Spleen (tissue), 7 donors: Measurements from ENCODE around the gene ATG16L1.

ENCODE experiments used
- CTCF ChIP-seq, 11 experiments: fragments of 200-600 bp in 7 of 11; fragments of 450-650 bp in 4 of 11; sonication (generic) in 4 of 11; IDR thresholded peaks in 8 of 11; conservative IDR thresholded peaks in 3 of 11; 1 replicate in 7 of 11; 2 replicates in 4 of 11; pipeline versions ENCODE4 v1.4.0 to v1.8.0; 2016 to 2021; ENCODE audit warnings: antibody characterized with exemption in 11 of 11, inconsistent platforms in 4 of 11, mild to moderate bottlenecking in 1 of 11
- POLR2A ChIP-seq, 3 donors: fragments of 450-650 bp; IDR thresholded peaks; one replicate each; pipeline ENCODE4 v1.5.1; 2017; ENCODE audit warnings: antibody characterized with exemption in 3 of 3, mild to moderate bottlenecking in 1 of 3
- POLR2AphosphoS5 ChIP-seq, 3 donors: sonication (generic); formaldehyde crosslinking; IDR thresholded peaks; one replicate each; pipeline ENCODE4 v1.5.1; 2017; ENCODE audit warnings: antibody characterized with exemption in 3 of 3
- donor health status: DM: no; HTN: no; CAD: no; lungs with moderate emphysema.
- donor health status: DM: no; HTN: no; CAD: no.
- donor health status: DM: no; HTN: no; CAD: no.

GRCh38 chr2:233242231-233242927 lies 9.1 kb upstream of the ATG16L1 start:
- no peak for TF ChIP-seq CTCF (IDR thresholded peaks at IDR 0.05 in 8 of 11, conservative IDR thresholded peaks at IDR 0.05 in 3 of 11)
- TF ChIP-seq POLR2A (IDR thresholded peaks at IDR 0.05), result no peak
- no peak for TF ChIP-seq POLR2AphosphoS5 (IDR thresholded peaks at IDR 0.05)
